GM12878 (cell line): ENCODE measurements around the gene MATN1. TPM values are rescaled to one million over a fixed set of nuclear protein-coding genes. Genes with fewer than 3 reads are reported as not detected.
A peak's percentile ranks its signal among the peaks of the same experiment; 100 is the strongest.

ENCODE experiments used
- HDGF ChIP-seq: fragments of 450-650 bp; IDR thresholded peaks from 2 replicates; pipeline ENCODE4 v1.6.1; 2016; ENCODE audit warnings: antibody characterized with exemption
- NKRF ChIP-seq: fragments of 450-650 bp; conservative IDR thresholded peaks from 2 replicates; pipeline ENCODE4 v1.6.1; 2017; ENCODE audit warnings: mild to moderate bottlenecking, moderate library complexity
- NR2C1 ChIP-seq: fragments of 450-650 bp; IDR thresholded peaks from 2 replicates; pipeline ENCODE4 v1.6.1; 2017; ENCODE audit warnings: antibody characterized with exemption, mild to moderate bottlenecking, moderate library complexity
- USF2 ChIP-seq: IDR thresholded peaks from 2 replicates; pipeline ENCODE4 v1.6.1; 2011; ENCODE audit warnings: low read depth, low read length, improper control_type of control experiment, borderline replicate concordance
- polyA plus RNA-seq, 11 experiments: library from polyadenylated mRNA; depleted of rRNA in 4 of 11; unstranded in 6 of 11; stranded (reverse) in 5 of 11; fragments of >200 nt; fragmentation: Nextera tagmentation in 4 of 11; fragmentation: Illumina TruSeq in 1 of 11; extraction: Ambion mirVana in 4 of 11; extraction: Trizol in 1 of 11; gene quantifications; 1 replicate in 1 of 11; 2 replicates in 10 of 11; pipeline versions ENCODE4 v1.2.1 to v1.2.3, GENCODE V29; 2011 to 2016; ENCODE audit warnings: inconsistent platforms in 2 of 11, missing spikeins in 2 of 11, low read depth in 1 of 11
- total RNA-seq, 4 experiments: library from RNA; depleted of rRNA in 3 of 4; stranded (reverse); fragments of >200 nt in 3 of 4; fragmentation: Illumina TruSeq in 1 of 4; extraction: Trizol in 1 of 4; gene quantifications; 2 replicates each; pipeline versions ENCODE4 v1.2.1 to v1.2.3, GENCODE V29; 2013 to 2021
- TF ChIP-seq, protein P1 (sequence below): IDR thresholded peaks from 2 replicates; pipeline ENCODE4 v1.6.1; 2011; ENCODE audit warnings: borderline replicate concordance, low read depth, mild to moderate bottlenecking, moderate library complexity, mixed read lengths, low read length; ENCODE audit not compliant: insufficient read depth; ENCODE audit errors: extremely low read length

Gene MATN1
- total and polyA plus RNA-seq, 10 of the 15 experiments (the other 5 are each of a cell fraction or from before 2014, with no cell fraction given): 0.04 to 0.50 (median 0.10) TPM; not detected in 1

DNA sequence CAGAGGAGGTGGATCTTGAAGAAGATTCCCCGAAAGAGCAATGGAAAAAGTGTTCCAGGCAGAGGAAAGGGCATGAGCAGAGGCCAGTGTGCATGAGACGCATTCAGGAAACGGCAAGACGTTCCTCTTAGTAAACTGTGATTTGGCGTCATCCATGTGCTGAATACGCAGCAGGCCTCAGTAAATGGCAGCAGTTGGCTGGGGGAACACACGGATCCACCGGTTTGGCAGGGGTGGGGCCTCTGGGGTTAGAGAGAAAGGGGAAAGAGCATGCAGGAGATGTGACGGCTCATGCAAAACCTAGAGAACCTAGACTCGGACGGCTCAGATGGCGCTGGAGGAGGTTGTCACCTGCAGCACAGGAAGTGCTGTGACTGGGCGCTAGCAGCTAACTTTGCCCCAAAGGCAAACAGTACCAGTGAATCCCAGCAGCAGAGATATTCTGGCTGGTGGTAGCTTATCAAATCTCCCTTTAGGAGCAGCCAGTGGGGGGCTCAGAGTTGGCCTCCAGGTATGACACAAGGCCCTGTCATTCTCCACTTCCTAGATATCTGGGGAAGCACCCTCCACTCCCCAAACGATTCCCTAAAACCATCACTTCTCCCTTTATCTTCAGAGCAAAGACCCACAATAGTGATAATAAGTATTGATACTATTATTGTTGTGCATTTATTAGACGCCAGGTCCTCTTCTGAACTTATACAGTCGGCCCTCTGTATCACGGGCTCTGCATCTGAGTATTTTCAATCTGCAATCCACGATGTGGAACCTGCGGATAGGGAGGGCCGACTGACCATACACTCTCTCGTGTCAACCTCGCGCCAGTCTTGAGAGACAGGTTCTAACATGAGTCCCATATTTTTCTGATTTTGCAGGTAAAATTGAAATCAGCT lies 26.6 kb upstream of the MATN1 start (continued):
- TF ChIP-seq NKRF: 0 out of 2 replicates have a peak, but pooled peaks have one; percentile 50
- peak; percentile 33; the same call in 1 of the 2 replicates for TF ChIP-seq NR2C1
- TF ChIP-seq, protein P1, sequence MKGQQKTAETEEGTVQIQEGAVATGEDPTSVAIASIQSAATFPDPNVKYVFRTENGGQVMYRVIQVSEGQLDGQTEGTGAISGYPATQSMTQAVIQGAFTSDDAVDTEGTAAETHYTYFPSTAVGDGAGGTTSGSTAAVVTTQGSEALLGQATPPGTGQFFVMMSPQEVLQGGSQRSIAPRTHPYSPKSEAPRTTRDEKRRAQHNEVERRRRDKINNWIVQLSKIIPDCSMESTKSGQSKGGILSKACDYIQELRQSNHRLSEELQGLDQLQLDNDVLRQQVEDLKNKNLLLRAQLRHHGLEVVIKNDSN: no peak
- TF ChIP-seq USF2: no peak
- TF ChIP-seq HDGF: peak; percentile 81; the same call in 1 of the 2 replicates
